Endodermal cell (in vitro differentiated cells): ENCODE data around the gene TMEM266. TPM values are rescaled to one million over a fixed set of nuclear protein-coding genes. Genes with fewer than 3 reads are reported as not detected.
A peak's percentile ranks its signal among the peaks of the same experiment; 100 is the strongest.

Source experiments
- DNase-seq: peaks from one replicate; pipeline ENCODE4 v3.0.0-alpha.2; 2017
- H3K27ac ChIP-seq: 2 replicates; pipeline ENCODE4 v1.5.1; 2013; ENCODE audit warnings: mild to moderate bottlenecking, low read depth, low read length, moderate library complexity
- H3K27me3 ChIP-seq: 2 replicates; pipeline ENCODE4 v1.6.1; 2013; ENCODE audit warnings: mild to moderate bottlenecking, low read length, moderate library complexity; ENCODE audit not compliant: insufficient read depth, control insufficient read depth, poor library complexity, severe bottlenecking
- H3K36me3 ChIP-seq: 2 replicates; pipeline ENCODE4 v1.7.0; 2013; ENCODE audit warnings: mild to moderate bottlenecking, low read length, moderate library complexity; ENCODE audit not compliant: control insufficient read depth, insufficient read depth
- H3K4me1 ChIP-seq: one replicate; pipeline ENCODE4 v1.7.0; 2013; ENCODE audit warnings: low read length; ENCODE audit not compliant: control insufficient read depth, insufficient read depth
- H3K4me3 ChIP-seq: 2 replicates; pipeline ENCODE4 v1.5.1; 2013; ENCODE audit warnings: mild to moderate bottlenecking, low read length, moderate library complexity
- H3K9ac ChIP-seq: 2 replicates; pipeline ENCODE4 v1.6.1; 2013; ENCODE audit warnings: mild to moderate bottlenecking, low read length, moderate library complexity; ENCODE audit not compliant: poor library complexity, severe bottlenecking; ENCODE audit errors: extremely low read depth
- H3K9me3 ChIP-seq: 2 replicates; pipeline ENCODE4 v1.6.1; 2013; ENCODE audit warnings: mild to moderate bottlenecking, low read length, moderate library complexity; ENCODE audit not compliant: control insufficient read depth
- H3K27ac Mint-ChIP-seq: 2 replicates; pipeline ENCODE4 v1.8.0; 2020; ENCODE audit warnings: mixed read lengths
- H3K27me3 Mint-ChIP-seq: 2 replicates; pipeline ENCODE4 v1.8.0; 2021; ENCODE audit warnings: mild to moderate bottlenecking, mixed read lengths; ENCODE audit not compliant: insufficient read depth
- H3K36me3 Mint-ChIP-seq: 2 replicates; pipeline ENCODE4 v1.8.0; 2020; ENCODE audit warnings: low read depth, mixed read lengths
- H3K4me1 Mint-ChIP-seq: 2 replicates; pipeline ENCODE4 v1.8.0; 2020; ENCODE audit warnings: mixed read lengths
- H3K4me3 Mint-ChIP-seq: 2 replicates; pipeline ENCODE4 v1.8.0; 2020; ENCODE audit warnings: mild to moderate bottlenecking, moderate library complexity, mixed read lengths
- H3K9me3 Mint-ChIP-seq: 2 replicates; pipeline ENCODE4 v1.8.0; 2020; ENCODE audit warnings: mild to moderate bottlenecking, mixed read lengths
- WGBS, 2 experiments: methylation state at CpG; one replicate each; pipeline versions ENCODE4 v1.1.5 to v1.1.7; 2013; ENCODE audit warnings: missing lambda C conversion rate in 2 of 2, mixed read lengths in 1 of 2; ENCODE audit not compliant: insufficient coverage in 1 of 2, insufficient read length in 1 of 2; 5-methylcytosine and 5-hydroxymethylcytosine counted together
- total RNA-seq, 2 donors: library from RNA; stranded (reverse); fragmentation: NEBNext Ultra II Directional in 1 of 2; extraction: Animal tissue kit (Norgen Biotek cat#: 25700) in 1 of 2; gene quantifications; 2 replicates in 1 of 2; 3 replicates in 1 of 2; pipeline ENCODE4 v1.2.1, GENCODE V29; 2021
- TF ChIP-seq, protein P1 (sequence below): fragments of 200-600 bp; sonication (generic); conservative IDR thresholded peaks from 2 replicates; pipeline ENCODE4 v1.5.0; 2021; ENCODE audit warnings: antibody characterized with exemption, mild to moderate bottlenecking

The TMEM266 gene
- total RNA-seq, 2 donors from 2014 or later: 1.8 to 2.0 TPM

DNA sequence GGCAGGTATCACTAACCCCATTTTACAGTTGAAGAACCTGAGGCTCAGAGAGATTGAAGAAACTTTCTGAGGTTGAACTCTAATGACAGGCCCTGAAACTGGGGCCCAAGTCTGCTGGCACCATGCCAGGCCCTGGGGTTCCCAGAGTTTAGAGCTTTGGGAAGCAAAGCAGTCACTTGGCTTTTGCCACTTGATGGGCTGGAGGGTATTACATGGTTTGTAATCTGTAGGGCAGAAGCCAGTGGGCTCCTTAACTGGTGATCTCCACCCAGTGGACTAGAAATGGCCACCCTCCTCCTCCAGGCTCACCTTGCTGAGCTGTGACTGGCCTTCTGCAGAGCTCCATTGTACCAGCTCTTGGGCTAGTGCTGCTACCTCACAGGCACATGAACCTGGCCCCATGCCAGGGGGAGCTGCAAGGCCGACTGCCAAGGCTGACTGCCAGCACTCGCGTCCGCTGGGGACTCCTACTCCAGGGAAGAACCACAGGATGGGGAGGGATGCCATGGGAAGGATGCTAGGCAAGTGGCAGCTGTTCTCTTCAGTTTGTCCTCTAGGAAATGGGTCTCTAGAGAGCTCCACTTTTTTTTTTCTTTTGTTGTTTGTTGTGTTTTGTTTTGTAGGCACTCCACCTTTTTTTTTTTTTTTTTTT is 146.7 kb downstream of the TMEM266 start:
- no peak overlapping the region for H3K27ac Mint-ChIP-seq
- H3K9me3 ChIP-seq: no peaks in the 10 kb centered on the region
- H3K27ac ChIP-seq: no peak overlapping the region
- H3K9ac ChIP-seq: no peak overlapping the region
- H3K27me3 Mint-ChIP-seq: no peaks in the 10 kb centered on the region
- TF ChIP-seq, protein P1, sequence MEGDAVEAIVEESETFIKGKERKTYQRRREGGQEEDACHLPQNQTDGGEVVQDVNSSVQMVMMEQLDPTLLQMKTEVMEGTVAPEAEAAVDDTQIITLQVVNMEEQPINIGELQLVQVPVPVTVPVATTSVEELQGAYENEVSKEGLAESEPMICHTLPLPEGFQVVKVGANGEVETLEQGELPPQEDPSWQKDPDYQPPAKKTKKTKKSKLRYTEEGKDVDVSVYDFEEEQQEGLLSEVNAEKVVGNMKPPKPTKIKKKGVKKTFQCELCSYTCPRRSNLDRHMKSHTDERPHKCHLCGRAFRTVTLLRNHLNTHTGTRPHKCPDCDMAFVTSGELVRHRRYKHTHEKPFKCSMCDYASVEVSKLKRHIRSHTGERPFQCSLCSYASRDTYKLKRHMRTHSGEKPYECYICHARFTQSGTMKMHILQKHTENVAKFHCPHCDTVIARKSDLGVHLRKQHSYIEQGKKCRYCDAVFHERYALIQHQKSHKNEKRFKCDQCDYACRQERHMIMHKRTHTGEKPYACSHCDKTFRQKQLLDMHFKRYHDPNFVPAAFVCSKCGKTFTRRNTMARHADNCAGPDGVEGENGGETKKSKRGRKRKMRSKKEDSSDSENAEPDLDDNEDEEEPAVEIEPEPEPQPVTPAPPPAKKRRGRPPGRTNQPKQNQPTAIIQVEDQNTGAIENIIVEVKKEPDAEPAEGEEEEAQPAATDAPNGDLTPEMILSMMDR: no peak
- no peak overlapping the region for H3K4me3 ChIP-seq
- no peak overlapping the region for H3K4me3 Mint-ChIP-seq
- no peak for DNase-seq
- peaks cover 31% of the 10 kb centered on the region for H3K36me3 ChIP-seq
- H3K9me3 Mint-ChIP-seq: no peaks in the 10 kb centered on the region
- H3K4me1 ChIP-seq: no peaks in the 10 kb centered on the region
- H3K4me1 Mint-ChIP-seq: peaks cover 8% of the 10 kb centered on the region
- H3K36me3 Mint-ChIP-seq: peaks cover 28% of the 10 kb centered on the region
- WGBS, 2 experiments: 97% methylated on average over 4 of the region's 4 CpGs; no CpG with 5 or more reads in 1 of the 2 experiments
- no peaks in the 10 kb centered on the region for H3K27me3 ChIP-seq

DNA sequence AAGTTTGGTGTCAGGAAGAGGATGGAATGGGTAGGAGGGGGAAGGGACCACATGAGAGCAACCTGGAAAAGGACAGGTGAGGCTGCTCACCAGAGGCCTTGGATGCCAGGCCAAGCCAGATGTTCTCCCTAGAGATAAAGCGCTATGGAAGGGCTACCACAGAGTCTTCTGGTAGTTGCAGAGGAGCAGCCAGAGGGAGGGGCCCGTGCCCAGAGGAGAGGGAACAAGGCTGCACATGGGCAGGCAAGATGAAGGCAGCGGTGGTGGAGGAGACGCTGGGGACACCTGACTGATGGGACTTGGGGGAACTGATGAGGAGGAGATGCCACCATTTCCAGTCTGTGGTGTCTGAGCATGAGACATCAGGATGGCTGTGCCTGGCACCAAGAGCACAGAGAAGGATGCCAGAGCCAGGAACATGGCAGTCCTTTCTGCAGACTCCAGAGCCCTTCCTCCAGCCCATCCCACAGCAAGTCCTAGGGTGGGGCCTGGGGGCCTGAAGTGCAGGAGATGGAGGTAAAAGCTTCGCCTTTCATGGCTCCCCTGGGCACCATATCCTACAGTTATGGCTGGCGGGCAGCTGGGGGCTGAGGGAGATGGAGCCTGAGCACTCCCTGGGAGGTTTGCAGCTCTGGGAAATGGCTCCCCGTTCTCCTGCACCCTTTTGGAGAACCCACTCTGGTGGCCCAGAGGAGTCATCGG is 148.4 kb downstream of the TMEM266 start:
- Mint-ChIP-seq H3K36me3 (peaks cover 29% of the 10 kb centered on the region), H3K9me3 (no peaks in the 10 kb centered on the region), H3K4me1 (peaks cover 8% of the 10 kb centered on the region), H3K4me3 (no peak overlapping the region), H3K27me3 (no peaks in the 10 kb centered on the region), H3K27ac (peak overlapping the region; percentile 19)
- TF ChIP-seq, protein P1: no peak
- no peak overlapping the region for H3K27ac ChIP-seq
- H3K4me3 ChIP-seq: no peak overlapping the region
- DNase-seq: no peak
- no peak overlapping the region for H3K9ac ChIP-seq
- no peaks in the 10 kb centered on the region for H3K27me3 ChIP-seq
- peaks cover 34% of the 10 kb centered on the region for H3K36me3 ChIP-seq
- WGBS, 2 experiments: 80 to 91% methylated on average over 3 to 8 of the region's 8 CpGs
- H3K4me1 ChIP-seq: no peaks in the 10 kb centered on the region
- H3K9me3 ChIP-seq: no peaks in the 10 kb centered on the region

DNA sequence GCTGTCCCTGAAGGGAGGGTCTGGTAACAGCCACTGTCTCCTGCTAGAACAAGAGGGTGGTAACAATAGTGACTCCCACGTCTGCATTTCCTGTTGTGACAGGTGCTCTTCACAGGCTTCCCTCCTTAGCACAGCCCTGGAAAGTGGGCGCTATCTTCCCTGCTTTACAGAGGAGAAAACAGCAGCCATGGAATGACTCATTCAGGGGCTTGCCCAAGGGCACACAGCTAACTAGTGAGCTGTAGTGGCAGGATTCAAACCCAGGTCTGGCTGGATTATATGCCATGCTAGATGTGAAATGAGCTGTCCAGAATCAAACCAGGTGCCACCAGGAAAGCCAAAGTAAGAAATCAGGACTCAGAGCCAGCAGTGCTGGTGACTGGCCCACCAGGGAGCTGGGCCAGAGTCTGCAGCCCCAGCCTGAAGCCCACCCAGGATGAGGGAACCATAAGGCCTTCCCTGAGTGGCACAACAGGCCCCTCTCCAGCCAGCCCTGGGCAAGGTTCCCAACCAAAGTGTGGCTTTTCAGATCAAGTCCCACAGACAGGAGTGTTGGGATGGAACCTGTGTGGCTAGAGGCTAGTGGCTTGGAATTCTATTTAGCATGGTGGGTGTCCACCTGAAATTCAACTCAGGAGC is 149.1 kb downstream of the TMEM266 start:
- TF ChIP-seq, protein P1: no peak
- H3K9me3 Mint-ChIP-seq: no peaks in the 10 kb centered on the region
- H3K27me3 Mint-ChIP-seq: no peaks in the 10 kb centered on the region
- no peak overlapping the region for H3K4me3 Mint-ChIP-seq
- H3K4me1 Mint-ChIP-seq: peaks cover 8% of the 10 kb centered on the region
- no peak overlapping the region for H3K27ac Mint-ChIP-seq
- WGBS, 2 experiments: 89 to 95% methylated on average over 2 of the region's 2 CpGs
- no peak overlapping the region for H3K27ac ChIP-seq
- no peak overlapping the region for H3K9ac ChIP-seq
- H3K36me3 ChIP-seq: peaks cover 35% of the 10 kb centered on the region
- H3K27me3 ChIP-seq: no peaks in the 10 kb centered on the region
- H3K9me3 ChIP-seq: no peaks in the 10 kb centered on the region
- no peak for DNase-seq
- H3K36me3 Mint-ChIP-seq: peaks cover 28% of the 10 kb centered on the region
- H3K4me1 ChIP-seq: no peaks in the 10 kb centered on the region
- H3K4me3 ChIP-seq: no peak overlapping the region
